ENCODE data around the gene TPRN. TPM values are rescaled to one million over a fixed set of nuclear protein-coding genes. Genes with fewer than 3 reads are reported as not detected.

TPRN gene
- total RNA-seq, 1 experiment from 2014 or later: 43.1 TPM

DNA sequence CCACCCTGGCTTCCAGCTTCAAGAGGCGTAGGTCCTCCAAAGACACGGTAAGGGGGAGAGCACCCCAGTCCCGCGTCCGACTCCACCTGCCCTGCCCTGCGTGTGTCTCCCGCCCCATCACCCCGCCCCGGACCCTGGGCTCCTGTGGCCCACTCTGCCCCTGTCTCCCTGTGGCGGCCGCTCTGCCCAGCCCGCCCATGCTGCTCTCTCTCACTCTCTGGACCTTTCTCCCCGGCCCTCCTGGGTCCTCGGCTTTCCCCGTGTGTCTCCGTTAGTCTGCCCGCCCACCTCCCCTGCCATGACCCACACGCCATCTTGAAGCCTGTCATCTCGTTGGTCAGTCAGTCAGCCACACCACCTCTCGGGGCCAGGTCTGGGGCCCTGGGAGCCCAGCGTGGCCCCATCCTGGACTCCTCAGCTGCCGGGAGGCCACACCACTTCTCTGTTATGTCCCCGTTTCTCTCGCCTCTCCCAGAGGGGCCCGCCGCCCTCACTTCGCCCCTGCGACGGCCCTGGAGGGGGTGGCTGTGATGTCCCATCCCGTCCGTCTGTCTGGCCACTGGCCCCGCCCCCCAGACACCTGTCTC, 35.2 kb downstream of the TPRN start (continued):
- TF ChIP-seq, protein P1, sequence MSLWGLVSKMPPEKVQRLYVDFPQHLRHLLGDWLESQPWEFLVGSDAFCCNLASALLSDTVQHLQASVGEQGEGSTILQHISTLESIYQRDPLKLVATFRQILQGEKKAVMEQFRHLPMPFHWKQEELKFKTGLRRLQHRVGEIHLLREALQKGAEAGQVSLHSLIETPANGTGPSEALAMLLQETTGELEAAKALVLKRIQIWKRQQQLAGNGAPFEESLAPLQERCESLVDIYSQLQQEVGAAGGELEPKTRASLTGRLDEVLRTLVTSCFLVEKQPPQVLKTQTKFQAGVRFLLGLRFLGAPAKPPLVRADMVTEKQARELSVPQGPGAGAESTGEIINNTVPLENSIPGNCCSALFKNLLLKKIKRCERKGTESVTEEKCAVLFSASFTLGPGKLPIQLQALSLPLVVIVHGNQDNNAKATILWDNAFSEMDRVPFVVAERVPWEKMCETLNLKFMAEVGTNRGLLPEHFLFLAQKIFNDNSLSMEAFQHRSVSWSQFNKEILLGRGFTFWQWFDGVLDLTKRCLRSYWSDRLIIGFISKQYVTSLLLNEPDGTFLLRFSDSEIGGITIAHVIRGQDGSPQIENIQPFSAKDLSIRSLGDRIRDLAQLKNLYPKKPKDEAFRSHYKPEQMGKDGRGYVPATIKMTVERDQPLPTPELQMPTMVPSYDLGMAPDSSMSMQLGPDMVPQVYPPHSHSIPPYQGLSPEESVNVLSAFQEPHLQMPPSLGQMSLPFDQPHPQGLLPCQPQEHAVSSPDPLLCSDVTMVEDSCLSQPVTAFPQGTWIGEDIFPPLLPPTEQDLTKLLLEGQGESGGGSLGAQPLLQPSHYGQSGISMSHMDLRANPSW (CRISPR knock-in tag; conservative IDR thresholded peaks at IDR 0.05; ENCODE audit: low read depth): no peak
- TF ChIP-seq, protein P2, sequence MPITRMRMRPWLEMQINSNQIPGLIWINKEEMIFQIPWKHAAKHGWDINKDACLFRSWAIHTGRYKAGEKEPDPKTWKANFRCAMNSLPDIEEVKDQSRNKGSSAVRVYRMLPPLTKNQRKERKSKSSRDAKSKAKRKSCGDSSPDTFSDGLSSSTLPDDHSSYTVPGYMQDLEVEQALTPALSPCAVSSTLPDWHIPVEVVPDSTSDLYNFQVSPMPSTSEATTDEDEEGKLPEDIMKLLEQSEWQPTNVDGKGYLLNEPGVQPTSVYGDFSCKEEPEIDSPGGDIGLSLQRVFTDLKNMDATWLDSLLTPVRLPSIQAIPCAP (CRISPR knock-in tag; IDR thresholded peaks at IDR 0.05): no peak

DNA sequence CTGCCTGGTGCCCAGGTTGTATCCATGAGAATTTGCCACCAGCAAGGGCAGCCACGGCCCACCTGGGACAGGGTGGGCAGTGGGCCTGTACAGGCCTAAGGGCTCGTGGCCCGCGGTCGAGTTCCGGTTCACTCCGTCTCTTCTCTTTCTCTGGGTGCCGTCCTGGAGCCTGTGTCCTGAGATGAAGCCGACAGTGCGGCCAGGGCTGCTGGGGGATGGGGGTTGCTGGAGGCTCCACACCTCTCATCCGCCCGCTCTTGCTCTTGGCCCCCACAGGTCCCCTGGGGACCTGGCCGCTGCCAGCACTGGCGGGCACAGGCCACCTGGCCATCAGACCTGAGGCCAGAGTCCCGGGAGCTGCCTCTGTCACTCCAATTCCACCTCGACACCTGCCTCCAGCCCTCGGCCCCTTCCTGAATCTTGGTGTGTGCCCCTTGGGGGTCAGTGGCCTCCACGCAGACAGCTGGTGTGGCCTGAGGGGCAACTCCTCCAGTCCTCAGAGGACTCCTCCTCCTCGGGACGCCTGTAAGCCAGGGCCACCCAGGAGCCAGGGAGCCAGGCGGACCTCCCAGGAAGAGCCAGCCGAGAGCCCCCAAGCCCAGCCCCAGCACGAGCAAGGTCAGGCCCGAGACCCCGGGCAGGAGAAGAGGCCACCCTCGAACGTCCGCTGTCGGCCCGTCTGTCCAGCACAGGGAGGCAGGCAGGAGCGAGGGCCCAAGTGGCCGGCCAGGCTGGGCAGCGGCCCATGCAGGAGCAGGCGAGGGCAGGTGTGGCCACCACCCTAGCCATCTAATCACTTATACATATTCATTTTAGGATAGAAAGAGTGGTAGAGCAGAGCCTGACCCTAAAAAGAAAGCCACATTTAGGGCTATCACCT, 35.9 kb downstream of the TPRN start:
- Mint-ChIP-seq H3K4me1 (no peaks in the 10 kb centered on the region), H3K9me3 (no peaks in the 10 kb centered on the region), H3K27me3 (ENCODE audit: low read depth) (peaks cover 77% of the 10 kb centered on the region), H3K36me3 (no peaks in the 10 kb centered on the region), H3K27ac (no peak overlapping the region), H3K4me3 (no peak overlapping the region)
- ATAC-seq (no peak), DNase-seq (ENCODE audit: low spot score) (no peak)
- ChIA-PET CTCF (no interaction called here), POLR2A (no interaction called here)
- TF ChIP-seq, protein P2 (CRISPR knock-in tag; IDR thresholded peaks at IDR 0.05): no peak
- TF ChIP-seq, protein P3, sequence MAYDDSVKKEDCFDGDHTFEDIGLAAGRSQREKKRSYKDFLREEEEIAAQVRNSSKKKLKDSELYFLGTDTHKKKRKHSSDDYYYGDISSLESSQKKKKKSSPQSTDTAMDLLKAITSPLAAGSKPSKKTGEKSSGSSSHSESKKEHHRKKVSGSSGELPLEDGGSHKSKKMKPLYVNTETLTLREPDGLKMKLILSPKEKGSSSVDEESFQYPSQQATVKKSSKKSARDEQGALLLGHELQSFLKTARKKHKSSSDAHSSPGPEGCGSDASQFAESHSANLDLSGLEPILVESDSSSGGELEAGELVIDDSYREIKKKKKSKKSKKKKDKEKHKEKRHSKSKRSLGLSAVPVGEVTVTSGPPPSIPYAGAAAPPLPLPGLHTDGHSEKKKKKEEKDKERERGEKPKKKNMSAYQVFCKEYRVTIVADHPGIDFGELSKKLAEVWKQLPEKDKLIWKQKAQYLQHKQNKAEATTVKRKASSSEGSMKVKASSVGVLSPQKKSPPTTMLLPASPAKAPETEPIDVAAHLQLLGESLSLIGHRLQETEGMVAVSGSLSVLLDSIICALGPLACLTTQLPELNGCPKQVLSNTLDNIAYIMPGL (CRISPR knock-in tag; IDR thresholded peaks at IDR 0.05): no peak
- TF ChIP-seq, protein P4, sequence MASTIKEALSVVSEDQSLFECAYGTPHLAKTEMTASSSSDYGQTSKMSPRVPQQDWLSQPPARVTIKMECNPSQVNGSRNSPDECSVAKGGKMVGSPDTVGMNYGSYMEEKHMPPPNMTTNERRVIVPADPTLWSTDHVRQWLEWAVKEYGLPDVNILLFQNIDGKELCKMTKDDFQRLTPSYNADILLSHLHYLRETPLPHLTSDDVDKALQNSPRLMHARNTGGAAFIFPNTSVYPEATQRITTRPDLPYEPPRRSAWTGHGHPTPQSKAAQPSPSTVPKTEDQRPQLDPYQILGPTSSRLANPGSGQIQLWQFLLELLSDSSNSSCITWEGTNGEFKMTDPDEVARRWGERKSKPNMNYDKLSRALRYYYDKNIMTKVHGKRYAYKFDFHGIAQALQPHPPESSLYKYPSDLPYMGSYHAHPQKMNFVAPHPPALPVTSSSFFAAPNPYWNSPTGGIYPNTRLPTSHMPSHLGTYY (CRISPR knock-in tag; IDR thresholded peaks at IDR 0.05): no peak
- TF ChIP-seq, protein P5, sequence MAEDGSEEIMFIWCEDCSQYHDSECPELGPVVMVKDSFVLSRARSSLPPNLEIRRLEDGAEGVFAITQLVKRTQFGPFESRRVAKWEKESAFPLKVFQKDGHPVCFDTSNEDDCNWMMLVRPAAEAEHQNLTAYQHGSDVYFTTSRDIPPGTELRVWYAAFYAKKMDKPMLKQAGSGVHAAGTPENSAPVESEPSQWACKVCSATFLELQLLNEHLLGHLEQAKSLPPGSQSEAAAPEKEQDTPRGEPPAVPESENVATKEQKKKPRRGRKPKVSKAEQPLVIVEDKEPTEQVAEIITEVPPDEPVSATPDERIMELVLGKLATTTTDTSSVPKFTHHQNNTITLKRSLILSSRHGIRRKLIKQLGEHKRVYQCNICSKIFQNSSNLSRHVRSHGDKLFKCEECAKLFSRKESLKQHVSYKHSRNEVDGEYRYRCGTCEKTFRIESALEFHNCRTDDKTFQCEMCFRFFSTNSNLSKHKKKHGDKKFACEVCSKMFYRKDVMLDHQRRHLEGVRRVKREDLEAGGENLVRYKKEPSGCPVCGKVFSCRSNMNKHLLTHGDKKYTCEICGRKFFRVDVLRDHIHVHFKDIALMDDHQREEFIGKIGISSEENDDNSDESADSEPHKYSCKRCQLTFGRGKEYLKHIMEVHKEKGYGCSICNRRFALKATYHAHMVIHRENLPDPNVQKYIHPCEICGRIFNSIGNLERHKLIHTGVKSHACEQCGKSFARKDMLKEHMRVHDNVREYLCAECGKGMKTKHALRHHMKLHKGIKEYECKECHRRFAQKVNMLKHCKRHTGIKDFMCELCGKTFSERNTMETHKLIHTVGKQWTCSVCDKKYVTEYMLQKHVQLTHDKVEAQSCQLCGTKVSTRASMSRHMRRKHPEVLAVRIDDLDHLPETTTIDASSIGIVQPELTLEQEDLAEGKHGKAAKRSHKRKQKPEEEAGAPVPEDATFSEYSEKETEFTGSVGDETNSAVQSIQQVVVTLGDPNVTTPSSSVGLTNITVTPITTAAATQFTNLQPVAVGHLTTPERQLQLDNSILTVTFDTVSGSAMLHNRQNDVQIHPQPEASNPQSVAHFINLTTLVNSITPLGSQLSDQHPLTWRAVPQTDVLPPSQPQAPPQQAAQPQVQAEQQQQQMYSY (CRISPR knock-in tag; IDR thresholded peaks at IDR 0.05): peak; percentile 67
- TF ChIP-seq MXD4 (CRISPR knock-in tag; IDR thresholded peaks at IDR 0.05; ENCODE audit: borderline replicate concordance) (no peak), HMGA2 (CRISPR knock-in tag; IDR thresholded peaks at IDR 0.05) (no peak)
- TF ChIP-seq, protein P6, sequence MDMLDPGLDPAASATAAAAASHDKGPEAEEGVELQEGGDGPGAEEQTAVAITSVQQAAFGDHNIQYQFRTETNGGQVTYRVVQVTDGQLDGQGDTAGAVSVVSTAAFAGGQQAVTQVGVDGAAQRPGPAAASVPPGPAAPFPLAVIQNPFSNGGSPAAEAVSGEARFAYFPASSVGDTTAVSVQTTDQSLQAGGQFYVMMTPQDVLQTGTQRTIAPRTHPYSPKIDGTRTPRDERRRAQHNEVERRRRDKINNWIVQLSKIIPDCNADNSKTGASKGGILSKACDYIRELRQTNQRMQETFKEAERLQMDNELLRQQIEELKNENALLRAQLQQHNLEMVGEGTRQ (CRISPR knock-in tag; IDR thresholded peaks at IDR 0.05): no peak
- TF ChIP-seq, protein P7, sequence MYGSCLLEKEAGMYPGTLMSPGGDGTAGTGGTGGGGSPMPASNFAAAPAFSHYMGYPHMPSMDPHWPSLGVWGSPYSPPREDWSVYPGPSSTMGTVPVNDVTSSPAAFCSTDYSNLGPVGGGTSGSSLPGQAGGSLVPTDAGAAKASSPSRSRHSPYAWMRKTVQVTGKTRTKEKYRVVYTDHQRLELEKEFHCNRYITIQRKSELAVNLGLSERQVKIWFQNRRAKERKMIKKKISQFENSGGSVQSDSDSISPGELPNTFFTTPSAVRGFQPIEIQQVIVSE (CRISPR knock-in tag; IDR thresholded peaks at IDR 0.05; ENCODE audit: borderline replicate concordance): no peak

All from WTC11 (cell line).